PC-3 (cell line): ENCODE results near the gene NADK. TPM values are rescaled to one million over a fixed set of nuclear protein-coding genes. Genes with fewer than 3 reads are reported as not detected.

Experiments
- total RNA-seq: library from RNA; depleted of rRNA; stranded (reverse); fragments of >200 nt; gene quantifications from 2 replicates; pipeline ENCODE4 v1.2.3, GENCODE V29; 2014; rRNA removed

The NADK gene
- total RNA-seq, 1 experiment from 2014 or later, result 130 TPM

Other genes with a start within 250 kb of the NADK start
- 0.87 and 2.0 TPM in 2 replicates for gene TMEM240, start 237.8 kb downstream of the NADK start, total RNA-seq
- gene SSU72, start 203.6 kb downstream of the NADK start, total RNA-seq, result 283 and 310 TPM in 2 replicates
- gene FNDC10, start 178.3 kb downstream of the NADK start, total RNA-seq, result 7.9 and 8.8 TPM in 2 replicates
- 164 and 218 TPM in 2 replicates for gene MIB2, start 163.0 kb downstream of the NADK start, total RNA-seq
- 25.9 and 28.4 TPM in 2 replicates for gene MMP23B, start 146.3 kb downstream of the NADK start, total RNA-seq
- gene CDK11B, start 119.5 kb downstream of the NADK start, total RNA-seq, result 38.6 and 50.4 TPM in 2 replicates
- gene SLC35E2B, start 85.7 kb downstream of the NADK start, total RNA-seq, result 38.1 and 45.6 TPM in 2 replicates
- 11.6 and 18.3 TPM in 2 replicates for gene CDK11A, start 54.1 kb downstream of the NADK start, total RNA-seq
- 125 and 171 TPM in 2 replicates for gene GNB1, start 112.6 kb upstream of the NADK start, total RNA-seq
- gene CALML6, start 136.8 kb upstream of the NADK start, total RNA-seq, result 1.7 and 3.0 TPM in 2 replicates
- 22.6 and 29.1 TPM in 2 replicates for gene TMEM52, start 140.8 kb upstream of the NADK start, total RNA-seq
- 0.23 TPM in 1 of 2 replicates, not detected in the other for gene CFAP74, start 225.3 kb upstream of the NADK start, total RNA-seq
- gene GABRD, start 240.9 kb upstream of the NADK start, total RNA-seq, result not detected in 2 replicates